Liver (tissue), 9 donors: ENCODE data around the gene TMEM170A. TPM values are rescaled to one million over a fixed set of nuclear protein-coding genes. Genes with fewer than 3 reads are reported as not detected.

Experiments
- DNase-seq: peaks from one replicate; pipeline ENCODE4 v3.0.0-alpha.2; 2017; ENCODE audit warnings: low spot score
- H3K27ac ChIP-seq, 2 donors: one replicate each; pipeline ENCODE4 v1.7.0; 2013; ENCODE audit warnings: inconsistent platforms in 2 of 2, low read length in 2 of 2, control low read depth in 1 of 2, low read depth in 1 of 2, mild to moderate bottlenecking in 1 of 2
- H3K27me3 ChIP-seq, 4 donors: one replicate each; pipeline versions ENCODE4 v1.6.1 to v1.7.0; 2013; ENCODE audit warnings: low read length in 3 of 4, inconsistent platforms in 1 of 4, mild to moderate bottlenecking in 1 of 4, moderate library complexity in 1 of 4; ENCODE audit not compliant: control insufficient read depth in 4 of 4, insufficient read depth in 4 of 4
- H3K36me3 ChIP-seq, 4 donors: one replicate each; pipeline versions ENCODE4 v1.6.1 to v1.7.0; 2013; ENCODE audit warnings: low read length in 3 of 4, mild to moderate bottlenecking in 3 of 4, low read depth in 1 of 4, moderate library complexity in 1 of 4; ENCODE audit not compliant: control insufficient read depth in 4 of 4, insufficient read depth in 3 of 4
- H3K4me1 ChIP-seq, 4 donors: one replicate each; pipeline versions ENCODE4 v1.6.1 to v1.7.0; 2013; ENCODE audit warnings: low read length in 3 of 4, mild to moderate bottlenecking in 3 of 4, moderate library complexity in 1 of 4; ENCODE audit not compliant: control insufficient read depth in 4 of 4, insufficient read depth in 4 of 4
- H3K4me3 ChIP-seq, 3 donors: one replicate each; pipeline versions ENCODE4 v1.6.1 to v1.7.0; 2013; ENCODE audit warnings: low read length in 3 of 3, control low read depth in 1 of 3, low read depth in 1 of 3, mild to moderate bottlenecking in 1 of 3
- H3K9ac ChIP-seq, 2 donors: one replicate each; pipeline ENCODE4 v1.7.0; 2013; ENCODE audit warnings: low read length in 2 of 2, mild to moderate bottlenecking in 2 of 2, moderate library complexity in 2 of 2, control low read depth in 1 of 2, low read depth in 1 of 2
- H3K9me3 ChIP-seq, 4 donors: one replicate each; pipeline versions ENCODE4 v1.6.1 to v1.7.0; 2013; ENCODE audit warnings: low read length in 3 of 4; ENCODE audit not compliant: control insufficient read depth in 4 of 4
- ATF3 ChIP-seq: IDR thresholded peaks from 2 replicates; pipeline ENCODE4 v1.6.1; 2016; ENCODE audit warnings: antibody characterized with exemption
- CTCF ChIP-seq: fragments of 150-350 bp; IDR thresholded peaks from 2 replicates; pipeline ENCODE4 v1.5.1; 2017; ENCODE audit warnings: improper control_type of control experiment, low read depth, low read length; ENCODE audit not compliant: missing input control
- EGR1 ChIP-seq, 2 donors: IDR thresholded peaks; 2 replicates each; pipeline ENCODE4 v1.6.1; 2016 to 2018; ENCODE audit warnings: antibody characterized with exemption in 2 of 2, low read depth in 2 of 2
- FOXA1 ChIP-seq: IDR thresholded peaks from 2 replicates; pipeline ENCODE4 v1.6.1; 2016; ENCODE audit warnings: antibody characterized with exemption
- FOXA2 ChIP-seq: IDR thresholded peaks from 2 replicates; pipeline ENCODE4 v1.6.1; 2016; ENCODE audit warnings: antibody characterized with exemption
- GABPA ChIP-seq, 2 donors: IDR thresholded peaks in 1 of 2; conservative IDR thresholded peaks in 1 of 2; 2 replicates each; pipeline ENCODE4 v1.6.1; 2016; ENCODE audit warnings: antibody characterized with exemption in 2 of 2, mild to moderate bottlenecking in 1 of 2, moderate library complexity in 1 of 2
- HNF4A ChIP-seq, 2 donors: conservative IDR thresholded peaks; 2 replicates each; pipeline ENCODE4 v1.6.1; 2016; ENCODE audit warnings: antibody characterized with exemption in 2 of 2, mild to moderate bottlenecking in 2 of 2
- HNF4G ChIP-seq: IDR thresholded peaks from 2 replicates; pipeline ENCODE4 v1.6.1; 2016; ENCODE audit warnings: antibody characterized with exemption
- JUND ChIP-seq, 2 donors: IDR thresholded peaks; 2 replicates each; pipeline ENCODE4 v1.6.1; 2016; ENCODE audit warnings: antibody characterized with exemption in 2 of 2
- MAX ChIP-seq: IDR thresholded peaks from 2 replicates; pipeline ENCODE4 v1.6.1; 2016; ENCODE audit warnings: antibody characterized with exemption
- NR2F2 ChIP-seq: IDR thresholded peaks from 2 replicates; pipeline ENCODE4 v1.6.1; 2016; ENCODE audit warnings: antibody characterized with exemption
- RAD21 ChIP-seq, 2 donors: IDR thresholded peaks; 2 replicates each; pipeline ENCODE4 v1.6.1; 2016; ENCODE audit warnings: antibody characterized with exemption in 2 of 2, mild to moderate bottlenecking in 2 of 2
- REST ChIP-seq: IDR thresholded peaks from 2 replicates; pipeline ENCODE4 v1.6.1; 2016; ENCODE audit warnings: antibody characterized with exemption, mild to moderate bottlenecking
- RXRA ChIP-seq, 2 donors: IDR thresholded peaks; 2 replicates each; pipeline ENCODE4 v1.6.1; 2017 to 2018; ENCODE audit warnings: antibody characterized with exemption in 2 of 2, mild to moderate bottlenecking in 1 of 2
- YY1 ChIP-seq: IDR thresholded peaks from 2 replicates; pipeline ENCODE4 v1.6.1; 2016; ENCODE audit warnings: antibody characterized with exemption, mild to moderate bottlenecking
- ZBTB33 ChIP-seq: IDR thresholded peaks from 2 replicates; pipeline ENCODE4 v1.6.1; 2016; ENCODE audit warnings: antibody characterized with exemption
- WGBS: extraction: QIAGEN DNeasy Blood & Tissue Kit; methylation state at CpG from one replicate; pipeline ENCODE4 v1.1.7; 2013; 5-methylcytosine and 5-hydroxymethylcytosine counted together
- polyA plus RNA-seq, 2 donors: library from polyadenylated mRNA; stranded (reverse) in 1 of 2; unstranded in 1 of 2; fragments of 200-250 nt in 1 of 2; fragments of >200 nt in 1 of 2; fragmentation: Nextera tagmentation in 1 of 2; extraction: Ambion mirVana in 1 of 2; gene quantifications; one replicate each; pipeline versions ENCODE4 v1.2.1 to v1.2.3, GENCODE V29; 2013 to 2015
- total RNA-seq, 2 donors: library from RNA; depleted of rRNA; stranded (reverse); fragments of >200 nt; gene quantifications; one replicate each; pipeline ENCODE4 v1.2.3, GENCODE V29; 2014
- donor health status: healthy.
- donor health status: healthy.
- donor health status: healthy.
- donor health status: healthy.
- donor health status: healthy.

TMEM170A gene
- total and polyA plus RNA-seq, 4 donors, result 5.8 to 25.4 (median 16.3) TPM

- Histone ChIP-seq H3K4me3 (no peak overlapping the region), H3K9ac (no peak overlapping the region), H3K4me1 (no peaks in the 10 kb centered on the region), H3K27me3 (no peaks in the 10 kb centered on the region), H3K9me3 (no peaks in the 10 kb centered on the region), H3K27ac (no peak overlapping the region), H3K36me3 (peaks cover 2 to 10% (median 6%) of the 10 kb centered on the region in 4 donors)
- WGBS, result 62% methylated on average over 4 of the region's 4 CpGs
- TF ChIP-seq HNF4A (conservative IDR thresholded peaks at IDR 0.05), result peak in 1 of 2 donors; percentile 35
- no peak for TF ChIP-seq GABPA (IDR thresholded peaks at IDR 0.05 in 1 of 2, conservative IDR thresholded peaks at IDR 0.05 in 1 of 2)
- TF ChIP-seq FOXA2, result no peak
- TF ChIP-seq FOXA1, result no peak
- TF ChIP-seq ATF3, result no peak
- no peak for TF ChIP-seq HNF4G
- TF ChIP-seq NR2F2, result no peak
- no peak for TF ChIP-seq ZBTB33
- no peak for TF ChIP-seq MAX
- TF ChIP-seq RXRA (IDR thresholded peaks at IDR 0.05), result peak in 1 of 2 donors; percentile 13
- DNase-seq, result no peak
These were observed 57.5 kb downstream of the TMEM170A start for GRCh38 chr16:75406943-75407342.

- DNase-seq, result no peak
- Histone ChIP-seq H3K4me3 (no peak overlapping the region), H3K36me3 (peaks cover 0 to 6% (median 1%) of the 10 kb centered on the region in 4 donors), H3K4me1 (peaks cover 0 to 6% (median 0%) of the 10 kb centered on the region in 4 donors), H3K27ac (no peak overlapping the region), H3K9me3 (no peaks in the 10 kb centered on the region), H3K9ac (no peak overlapping the region), H3K27me3 (no peaks in the 10 kb centered on the region)
- 37% methylated on average over 3 of the region's 3 CpGs for WGBS
- TF ChIP-seq CTCF, result peak; percentile 74
- TF ChIP-seq JUND (IDR thresholded peaks at IDR 0.05), result no peak
- TF ChIP-seq RAD21 (IDR thresholded peaks at IDR 0.05), result peak; percentile 76 to 79
These were observed 61.5 kb downstream of the TMEM170A start for GRCh38 chr16:75402821-75403475.

- H3K36me3 ChIP-seq, result peaks cover 0 to 6% (median 1%) of the 10 kb centered on the region in 4 donors
- H3K9ac ChIP-seq, result no peak overlapping the region
- peaks cover 0 to 8% (median 0%) of the 10 kb centered on the region in 4 donors for H3K4me1 ChIP-seq
- WGBS, result 65% methylated on average over 2 of the region's 2 CpGs
- no peak for DNase-seq
- no peak overlapping the region for H3K4me3 ChIP-seq
- peak; percentile 92 to 94 for TF ChIP-seq JUND (IDR thresholded peaks at IDR 0.05)
- TF ChIP-seq MAX, result no peak
- TF ChIP-seq REST, result no peak
- peak in 1 of 2 donors; percentile 53 for TF ChIP-seq EGR1 (IDR thresholded peaks at IDR 0.05; ENCODE audit: low read depth in 2 of 2)
- no peak for TF ChIP-seq ATF3
- TF ChIP-seq YY1, result no peak
- no peak for TF ChIP-seq RXRA (IDR thresholded peaks at IDR 0.05)
- H3K27me3 ChIP-seq, result no peaks in the 10 kb centered on the region
- no peaks in the 10 kb centered on the region for H3K9me3 ChIP-seq
- no peak overlapping the region for H3K27ac ChIP-seq
These were observed 62.2 kb downstream of the TMEM170A start for GRCh38 chr16:75402159-75402820.
